GM20000 (cell line): Measurements from ENCODE around the gene LHX3.

ENCODE experiments used
- DNase-seq: peaks from one replicate; pipeline ENCODE4 v3.0.0; 2012; ENCODE audit warnings: low spot score
- CTCF ChIP-seq: IDR thresholded peaks from 2 replicates; pipeline ENCODE4 v1.5.1; 2012; ENCODE audit warnings: mild to moderate bottlenecking, control low read depth; ENCODE audit errors: extremely low read depth, missing control alignments

Gene LHX3

GRCh38 chr9:136197930-136198604 lies 6.9 kb downstream of the LHX3 start:
- no peak for TF ChIP-seq CTCF
- DNase-seq, result peak; percentile 48

- DNase-seq, result peak; percentile 49
- TF ChIP-seq CTCF, result no peak
Observed at GRCh38 chr9:136197084-136197875, 7.6 kb downstream of the LHX3 start.

- DNase-seq, result no peak
- TF ChIP-seq CTCF, result no peak
Observed at GRCh38 chr9:136196404-136197083, 8.4 kb downstream of the LHX3 start.

GRCh38 chr9:136194540-136194939 lies 10.4 kb downstream of the LHX3 start:
- no peak for TF ChIP-seq CTCF
- no peak for DNase-seq

GRCh38 chr9:136193891-136194279 lies 11.0 kb downstream of the LHX3 start:
- no peak for DNase-seq
- no peak for TF ChIP-seq CTCF

- no peak for DNase-seq
- no peak for TF ChIP-seq CTCF
Observed at GRCh38 chr9:136193127-136193890, 11.6 kb downstream of the LHX3 start.
